Upper lobe of left lung (tissue), 6 donors: ENCODE measurements around the gene COL7A1. TPM values are rescaled to one million over a fixed set of nuclear protein-coding genes. Genes with fewer than 3 reads are reported as not detected.
A peak's percentile ranks its signal among the peaks of the same experiment; 100 is the strongest.

Experiments used
- ATAC-seq, 2 donors: fragments of 200-7000 bp; cut with Tn5 transposase; one replicate each; pipeline ENCODE4 v1.9.1; 2022; ENCODE audit warnings: mild to moderate bottlenecking in 2 of 2, moderate library complexity in 2 of 2; ENCODE audit not compliant: low FRiP score in 2 of 2
- DNase-seq, 2 donors: peaks; one replicate each; pipeline ENCODE4 v3.0.0-alpha.2; 2019 to 2020
- H3K27ac ChIP-seq, 4 donors: fragments of 200-600 bp; sonication (generic); one replicate each; pipeline ENCODE4 v1.5.1; 2016 to 2019
- H3K27me3 ChIP-seq, 4 donors: fragments of 200-600 bp; sonication (generic); one replicate each; pipeline ENCODE4 v1.5.1; 2017 to 2019
- H3K36me3 ChIP-seq, 4 donors: fragments of 200-600 bp; sonication (generic); one replicate each; pipeline ENCODE4 v1.5.1; 2016 to 2019
- H3K4me1 ChIP-seq, 4 donors: fragments of 200-600 bp; sonication (generic); one replicate each; pipeline ENCODE4 v1.5.1; 2018 to 2019
- H3K4me3 ChIP-seq, 4 donors: fragments of 200-600 bp; sonication (generic); one replicate each; pipeline ENCODE4 v1.5.1; 2017 to 2019; ENCODE audit warnings: mild to moderate bottlenecking in 2 of 4, moderate library complexity in 1 of 4
- H3K9me3 ChIP-seq, 4 donors: fragments of 200-600 bp; sonication (generic); one replicate each; pipeline ENCODE4 v1.5.1; 2018 to 2019
- EP300 ChIP-seq, 4 donors: sonication (generic); formaldehyde crosslinking; IDR thresholded peaks; one replicate each; pipeline ENCODE4 v1.5.1; 2017; ENCODE audit warnings: antibody characterized with exemption in 4 of 4, control low read depth in 2 of 4
- POLR2A ChIP-seq, 4 donors: fragments of 450-650 bp; IDR thresholded peaks; one replicate each; pipeline ENCODE4 v1.5.1; 2016 to 2017; ENCODE audit warnings: antibody characterized with exemption in 4 of 4, mild to moderate bottlenecking in 2 of 4
- POLR2AphosphoS5 ChIP-seq, 2 donors: sonication (generic); formaldehyde crosslinking; IDR thresholded peaks; one replicate each; pipeline ENCODE4 v1.5.1; 2017; ENCODE audit warnings: antibody characterized with exemption in 2 of 2
- WGBS, 2 donors: methylation state at CpG; one replicate each; pipeline ENCODE4 v1.1.5; 2017 to 2018; 5-methylcytosine and 5-hydroxymethylcytosine counted together
- total RNA-seq, 6 donors: library from RNA; depleted of rRNA in 4 of 6; stranded (reverse); fragments of >200 nt in 4 of 6; gene quantifications; one replicate each; pipeline versions ENCODE4 v1.1.0 to v1.2.1, GENCODE V29; 2016 to 2021
- TF ChIP-seq, protein P1 (sequence below), 6 experiments: fragments of 450-650 bp in 4 of 6; fragments of 200-600 bp in 2 of 6; sonication (generic) in 2 of 6; IDR thresholded peaks; one replicate each; pipeline ENCODE4 v1.5.1; 2016 to 2019; ENCODE audit warnings: antibody characterized with exemption in 6 of 6
- donor health status: DM: no; HTN: no; CAD: no; lungs with moderate emphysema.
- donor health status: DM: no; HTN: yes; CAD: no; lungs with severe emphysema.

Gene COL7A1
- total RNA-seq, 6 donors from 2014 or later = 2.7 to 30.4 (median 4.6) TPM

DNA sequence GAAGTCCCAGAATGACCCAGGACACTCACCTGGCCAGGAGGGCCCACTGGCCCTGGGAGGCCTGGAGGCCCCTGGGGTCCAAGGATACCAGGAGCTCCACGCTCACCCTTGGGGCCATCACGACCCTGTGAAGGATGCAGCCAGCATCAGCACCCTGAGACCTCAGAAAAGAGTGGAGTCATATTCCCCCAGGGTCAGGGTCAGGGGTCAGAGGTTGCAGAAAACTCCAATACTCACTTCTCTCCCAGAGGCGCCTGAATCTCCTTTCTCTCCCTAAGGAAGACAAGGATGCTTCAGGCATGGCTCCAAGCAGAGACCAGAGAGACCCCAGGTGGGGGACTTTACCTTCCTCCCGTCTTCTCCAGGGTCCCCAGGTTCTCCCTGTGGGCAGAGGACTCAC lies 18.5 kb downstream of the COL7A1 start:
- Histone ChIP-seq H3K9me3 (no peaks in the 10 kb centered on the region), H3K4me1 (no peaks in the 10 kb centered on the region), H3K36me3 (no peaks in the 10 kb centered on the region), H3K27ac (no peak overlapping the region), H3K4me3 (no peak overlapping the region), H3K27me3 (no peaks in the 10 kb centered on the region)
- DNase-seq = no peak
- TF ChIP-seq, protein P1, sequence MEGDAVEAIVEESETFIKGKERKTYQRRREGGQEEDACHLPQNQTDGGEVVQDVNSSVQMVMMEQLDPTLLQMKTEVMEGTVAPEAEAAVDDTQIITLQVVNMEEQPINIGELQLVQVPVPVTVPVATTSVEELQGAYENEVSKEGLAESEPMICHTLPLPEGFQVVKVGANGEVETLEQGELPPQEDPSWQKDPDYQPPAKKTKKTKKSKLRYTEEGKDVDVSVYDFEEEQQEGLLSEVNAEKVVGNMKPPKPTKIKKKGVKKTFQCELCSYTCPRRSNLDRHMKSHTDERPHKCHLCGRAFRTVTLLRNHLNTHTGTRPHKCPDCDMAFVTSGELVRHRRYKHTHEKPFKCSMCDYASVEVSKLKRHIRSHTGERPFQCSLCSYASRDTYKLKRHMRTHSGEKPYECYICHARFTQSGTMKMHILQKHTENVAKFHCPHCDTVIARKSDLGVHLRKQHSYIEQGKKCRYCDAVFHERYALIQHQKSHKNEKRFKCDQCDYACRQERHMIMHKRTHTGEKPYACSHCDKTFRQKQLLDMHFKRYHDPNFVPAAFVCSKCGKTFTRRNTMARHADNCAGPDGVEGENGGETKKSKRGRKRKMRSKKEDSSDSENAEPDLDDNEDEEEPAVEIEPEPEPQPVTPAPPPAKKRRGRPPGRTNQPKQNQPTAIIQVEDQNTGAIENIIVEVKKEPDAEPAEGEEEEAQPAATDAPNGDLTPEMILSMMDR (IDR thresholded peaks at IDR 0.05) = no peak
- no peak for TF ChIP-seq POLR2A (IDR thresholded peaks at IDR 0.05)
- TF ChIP-seq EP300 (IDR thresholded peaks at IDR 0.05) = no peak
- TF ChIP-seq POLR2AphosphoS5 (IDR thresholded peaks at IDR 0.05) = no peak
- WGBS, 2 donors = 80% methylated on average over 3 to 4 of the region's 4 CpGs
- ATAC-seq = no peak

DNA sequence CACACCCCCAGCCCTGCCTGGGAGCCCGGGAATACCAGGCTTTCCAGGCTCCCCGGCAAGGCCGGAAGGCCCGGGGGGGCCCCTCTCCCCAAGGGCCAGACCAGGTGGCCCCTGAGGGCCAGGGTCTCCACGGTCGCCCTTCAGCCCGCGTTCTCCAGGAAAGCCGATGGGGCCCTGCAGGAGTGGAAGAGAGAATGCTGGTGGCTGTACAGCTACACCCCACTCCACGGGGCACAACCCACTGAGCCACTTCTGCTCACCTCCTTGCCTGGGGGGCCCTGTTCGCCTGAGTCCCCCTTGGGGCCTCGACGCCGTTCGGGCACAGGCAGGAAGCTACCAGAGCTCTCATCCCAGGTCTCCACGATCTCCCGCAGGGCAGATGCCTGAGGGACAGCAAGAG lies 19.8 kb downstream of the COL7A1 start:
- Histone ChIP-seq H3K27me3 (no peaks in the 10 kb centered on the region), H3K36me3 (no peaks in the 10 kb centered on the region), H3K4me1 (no peaks in the 10 kb centered on the region), H3K27ac (no peak overlapping the region), H3K4me3 (no peak overlapping the region), H3K9me3 (no peaks in the 10 kb centered on the region)
- TF ChIP-seq POLR2AphosphoS5 (IDR thresholded peaks at IDR 0.05) = no peak
- TF ChIP-seq, protein P1 (IDR thresholded peaks at IDR 0.05) = no peak
- TF ChIP-seq POLR2A (IDR thresholded peaks at IDR 0.05) = no peak
- TF ChIP-seq EP300 (IDR thresholded peaks at IDR 0.05) = no peak
- ATAC-seq (no peak), DNase-seq (peak in 1 of 2 donors; percentile 76)
- WGBS, 2 donors = 82 to 88% methylated on average over 11 to 16 of the region's 17 CpGs

DNA sequence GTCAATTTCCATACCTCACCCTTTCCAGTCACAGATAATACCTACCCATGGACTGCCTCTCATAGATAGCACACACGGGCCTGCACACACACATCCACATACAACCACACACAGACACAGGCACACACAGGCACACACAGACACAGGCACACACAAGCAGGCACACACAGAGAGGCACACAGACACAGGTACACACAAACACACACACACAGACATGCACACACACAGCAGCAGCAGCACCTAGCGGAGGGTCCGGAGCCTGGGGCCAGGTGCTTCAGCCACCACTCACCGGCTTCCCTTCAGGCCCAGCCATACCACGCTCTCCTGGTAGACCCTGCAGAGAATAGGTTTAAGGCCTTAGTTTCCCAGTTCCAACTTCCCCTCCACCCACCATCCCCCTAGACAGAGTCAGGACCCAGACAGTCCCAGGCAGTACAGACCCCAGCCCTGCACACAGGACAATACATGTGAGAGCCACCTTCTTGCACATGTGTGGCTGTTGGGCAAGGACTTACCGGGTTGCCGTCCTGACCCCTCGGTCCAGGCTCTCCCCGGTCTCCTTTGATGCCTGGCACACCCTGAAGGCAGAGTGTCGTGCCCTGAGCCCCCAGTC lies 21.1 kb downstream of the COL7A1 start:
- no peak for ATAC-seq
- Histone ChIP-seq H3K36me3 (no peaks in the 10 kb centered on the region), H3K4me1 (no peaks in the 10 kb centered on the region)

DNA sequence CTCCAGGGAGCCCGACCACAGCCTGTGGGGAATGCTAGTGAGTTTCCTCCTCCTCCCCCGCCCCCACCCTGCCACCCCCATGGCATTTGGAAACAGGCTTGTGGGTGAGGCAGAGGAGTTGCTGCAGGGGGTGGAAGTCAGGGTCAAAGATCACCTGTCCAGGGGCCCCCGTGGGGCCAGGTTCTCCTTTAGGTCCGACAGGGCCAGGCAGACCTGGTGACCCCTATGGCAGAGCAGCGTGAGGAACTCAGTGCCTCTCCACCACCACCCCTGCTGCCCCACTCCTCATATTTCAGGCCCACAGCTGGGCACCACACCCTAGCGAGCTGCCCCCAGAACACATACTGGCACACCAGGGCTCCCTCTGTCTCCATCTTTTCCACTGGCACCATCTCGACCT lies 22.6 kb downstream of the COL7A1 start:
- Histone ChIP-seq H3K27ac (no peak overlapping the region), H3K9me3 (no peaks in the 10 kb centered on the region), H3K4me1 (no peaks in the 10 kb centered on the region), H3K27me3 (no peaks in the 10 kb centered on the region), H3K4me3 (no peak overlapping the region), H3K36me3 (no peaks in the 10 kb centered on the region)
- DNase-seq (peak in 1 of 2 donors; percentile 22), ATAC-seq (no peak)
- no peak for TF ChIP-seq POLR2AphosphoS5 (IDR thresholded peaks at IDR 0.05)
- TF ChIP-seq, protein P1 (IDR thresholded peaks at IDR 0.05) = no peak
- no peak for TF ChIP-seq EP300 (IDR thresholded peaks at IDR 0.05)
- no peak for TF ChIP-seq POLR2A (IDR thresholded peaks at IDR 0.05)
- 85 to 89% methylated on average over 4 to 7 of the region's 7 CpGs for WGBS, 2 donors

More for the DNA sequence above, 21.1 kb downstream of the COL7A1 start:
- Histone ChIP-seq H3K9me3 (no peaks in the 10 kb centered on the region), H3K4me3 (no peak overlapping the region), H3K27ac (no peak overlapping the region), H3K27me3 (no peaks in the 10 kb centered on the region)
- 91 to 99% methylated on average over 10 of the region's 10 CpGs for WGBS, 2 donors
- TF ChIP-seq EP300 (IDR thresholded peaks at IDR 0.05) (no peak), POLR2A (IDR thresholded peaks at IDR 0.05) (no peak), POLR2AphosphoS5 (IDR thresholded peaks at IDR 0.05) (no peak)
- TF ChIP-seq, protein P1 (IDR thresholded peaks at IDR 0.05) = no peak
- DNase-seq = peak in 1 of 2 donors; percentile 33

DNA sequence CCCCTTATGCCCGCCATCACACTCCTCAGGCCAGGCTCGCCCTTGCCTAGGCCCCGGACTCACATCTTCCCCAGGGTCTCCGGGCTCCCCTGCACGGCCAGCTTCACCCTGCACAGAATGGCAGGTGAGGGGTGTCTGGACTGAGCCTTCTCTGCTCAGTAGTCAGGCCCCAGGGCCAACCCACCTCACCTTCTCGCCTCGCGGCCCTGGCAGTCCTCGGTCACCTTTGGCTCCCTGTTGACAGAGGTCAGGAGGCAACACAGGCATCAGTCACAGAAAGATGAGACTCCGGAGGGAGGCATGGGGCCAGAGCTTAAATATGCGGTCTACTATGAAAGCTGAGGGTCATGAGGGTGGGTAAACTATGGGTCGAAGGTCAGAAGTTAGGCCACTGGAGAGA lies 23.2 kb downstream of the COL7A1 start:
- no peak for TF ChIP-seq POLR2A (IDR thresholded peaks at IDR 0.05)
- no peak for TF ChIP-seq POLR2AphosphoS5 (IDR thresholded peaks at IDR 0.05)
- TF ChIP-seq, protein P1 (IDR thresholded peaks at IDR 0.05) = no peak
- no peak for TF ChIP-seq EP300 (IDR thresholded peaks at IDR 0.05)
- Histone ChIP-seq H3K27ac (no peak overlapping the region), H3K9me3 (no peaks in the 10 kb centered on the region), H3K27me3 (no peaks in the 10 kb centered on the region), H3K4me1 (no peaks in the 10 kb centered on the region), H3K36me3 (no peaks in the 10 kb centered on the region), H3K4me3 (no peak overlapping the region)
- ATAC-seq (no peak), DNase-seq (peak in 1 of 2 donors; percentile 56)
- WGBS, 2 donors = 88% methylated on average over 12 of the region's 12 CpGs
